B cell (primary cell): Measurements from ENCODE around the gene CDC25B. TPM values are rescaled to one million over a fixed set of nuclear protein-coding genes. Genes with fewer than 3 reads are reported as not detected.

Source experiments
- ATAC-seq: fragments of 200-7000 bp; cut with Tn5 transposase; one replicate; pipeline ENCODE4 v1.10.0; 2021; ENCODE audit warnings: low read depth, mild to moderate bottlenecking, moderate number of reproducible peaks, moderate library complexity
- CTCF ChIA-PET: fragments of 350-600 bp; sonication (Branson Sonifier 250); formaldehyde crosslinking; loops from one replicate; lab custom pipeline; 2021; ENCODE audit warnings: antibody characterized with exemption, inconsistent platforms; lab: Charles Lee
- POLR2A ChIA-PET: fragments of 350-600 bp; sonication (Branson Sonifier 250); formaldehyde crosslinking; loops from one replicate; lab custom pipeline; 2021; ENCODE audit warnings: antibody characterized with exemption; lab: Charles Lee
- DNase-seq: peaks from one replicate; pipeline ENCODE4 v3.0.0; 2013
- H2AFZ ChIP-seq: 2 replicates; pipeline ENCODE4 v1.6.1; 2012; ENCODE audit warnings: mild to moderate bottlenecking, low read depth, low read length; ENCODE audit not compliant: insufficient read depth, poor library complexity, severe bottlenecking
- H3K27ac ChIP-seq, 2 donors: 1 replicate in 1 of 2; 2 replicates in 1 of 2; pipeline ENCODE4 v1.5.1; 2012 to 2013; ENCODE audit warnings: low read length in 2 of 2, mild to moderate bottlenecking in 2 of 2, moderate library complexity in 1 of 2
- H3K27me3 ChIP-seq, 4 experiments: fragments of 200-600 bp in 1 of 4; sonication (generic) in 1 of 4; replicated peaks in 1 of 4; 1 replicate in 2 of 4; 2 replicates in 2 of 4; pipeline versions ENCODE4 v1.6.1 to v1.7.0; 2013 to 2016; ENCODE audit warnings: low read length in 3 of 4, mild to moderate bottlenecking in 2 of 4, mixed read lengths in 1 of 4, moderate library complexity in 1 of 4; ENCODE audit not compliant: insufficient read depth in 4 of 4, control insufficient read depth in 3 of 4; ENCODE audit errors: control extremely low read depth in 1 of 4
- H3K36me3 ChIP-seq, 2 experiments: replicated peaks in 1 of 2; 1 replicate in 1 of 2; 2 replicates in 1 of 2; pipeline versions ENCODE4 v1.6.1 to v1.7.1; 2013; ENCODE audit warnings: low read length in 1 of 2; ENCODE audit not compliant: insufficient read depth in 2 of 2, control insufficient read depth in 1 of 2; ENCODE audit errors: control extremely low read depth in 1 of 2, extremely low read depth in 1 of 2
- H3K4me1 ChIP-seq, 2 donors: fragments of 200-600 bp in 1 of 2; sonication (generic) in 1 of 2; 1 replicate in 1 of 2; 2 replicates in 1 of 2; pipeline versions ENCODE4 v1.5.1 to v1.6.1; 2013 to 2017; ENCODE audit warnings: low read length in 2 of 2; ENCODE audit not compliant: control insufficient read depth in 2 of 2, insufficient read depth in 2 of 2
- H3K4me2 ChIP-seq: replicated peaks from 2 replicates; pipeline ENCODE3; 2012; ENCODE audit warnings: mild to moderate bottlenecking, low read depth, low read length; ENCODE audit not compliant: poor library complexity, severe bottlenecking
- H3K4me3 ChIP-seq, 5 experiments: fragments of 200-600 bp in 1 of 5; sonication (generic) in 1 of 5; 1 replicate in 3 of 5; 2 replicates in 2 of 5; pipeline versions ENCODE4 v1.5.1 to v1.7.0; 2011 to 2016; ENCODE audit warnings: low read length in 4 of 5, mild to moderate bottlenecking in 4 of 5, low read depth in 2 of 5, control low read depth in 1 of 5, moderate library complexity in 1 of 5; ENCODE audit not compliant: insufficient read depth in 1 of 5; ENCODE audit errors: control extremely low read depth in 1 of 5, extremely low read depth in 1 of 5
- H3K79me2 ChIP-seq: fragments of 200-600 bp; sonication (generic); one replicate; pipeline ENCODE4 v1.6.0; 2016; ENCODE audit warnings: low read length; ENCODE audit not compliant: control insufficient read depth, insufficient read depth
- H3K9ac ChIP-seq: fragments of 200-600 bp; sonication (generic); 2 replicates; pipeline ENCODE4 v1.6.1; 2017; ENCODE audit warnings: mild to moderate bottlenecking, low read length, moderate library complexity
- H3K9me3 ChIP-seq, 3 donors: one replicate each; pipeline versions ENCODE4 v1.6.1 to v1.7.1; 2013; ENCODE audit warnings: low read length in 2 of 3; ENCODE audit not compliant: control insufficient read depth in 2 of 3, insufficient read depth in 1 of 3; ENCODE audit errors: control extremely low read depth in 1 of 3
- H4K20me1 ChIP-seq: 2 replicates; pipeline ENCODE4 v1.6.0; 2012; ENCODE audit warnings: mild to moderate bottlenecking, low read length; ENCODE audit not compliant: insufficient read depth, control insufficient read depth, poor library complexity, severe bottlenecking
- H3K27ac Mint-ChIP-seq: one replicate; pipeline ENCODE4 v1.8.0; 2021; ENCODE audit warnings: mixed read lengths
- H3K27me3 Mint-ChIP-seq: one replicate; pipeline ENCODE4 v1.8.0; 2021; ENCODE audit warnings: mixed read lengths
- H3K4me1 Mint-ChIP-seq: one replicate; pipeline ENCODE4 v1.8.0; 2021; ENCODE audit warnings: mixed read lengths
- H3K4me3 Mint-ChIP-seq: one replicate; pipeline ENCODE4 v1.8.0; 2021; ENCODE audit warnings: mixed read lengths
- H3K9me3 Mint-ChIP-seq: one replicate; pipeline ENCODE4 v1.8.0; 2022; ENCODE audit warnings: mixed read lengths; ENCODE audit not compliant: insufficient read depth
- EZH2 ChIP-seq: IDR thresholded peaks from 2 replicates; pipeline ENCODE4 v1.6.1; 2012; ENCODE audit warnings: borderline replicate concordance, low read depth, mild to moderate bottlenecking, moderate library complexity, low read length; ENCODE audit not compliant: insufficient read depth, poor library complexity, severe bottlenecking
- WGBS: methylation state at CpG from one replicate; pipeline ENCODE4 v1.1.5; 2013; ENCODE audit warnings: missing lambda C conversion rate; ENCODE audit not compliant: insufficient coverage; 5-methylcytosine and 5-hydroxymethylcytosine counted together
- intact Hi-C: fragments of 100-400 bp; cut with micrococcal nuclease; formaldehyde crosslinking; loops from one replicate; pipeline ENCODE4 v1.10.0; 2022
- polyA plus RNA-seq: library from polyadenylated mRNA; depleted of rRNA; stranded (reverse); fragments of >200 nt; gene quantifications from 2 replicates; pipeline ENCODE4 v1.2.3, GENCODE V29; 2012
- total RNA-seq, 2 donors: library from RNA; stranded (reverse); fragments of 120-200 nt in 1 of 2; gene quantifications; 1 replicate in 1 of 2; 2 replicates in 1 of 2; pipeline versions ENCODE4 v1.2.3 to v1.2.4, GENCODE V29; 2013 to 2022
- TF ChIP-seq, protein P1 (sequence below): fragments of 200-600 bp; IDR thresholded peaks from one replicate; pipeline ENCODE4 v1.8.0; 2022; ENCODE audit warnings: antibody characterized with exemption, mild to moderate bottlenecking

The CDC25B gene
- total and polyA plus RNA-seq, 2 donors (not counting 1 experiment from before 2014, with no cell fraction given) = 72.3 to 114 TPM

GRCh38 chr20:3765171-3765882, 30.8 kb upstream of the CDC25B start:
- no peak for TF ChIP-seq EZH2
- TF ChIP-seq, protein P1, sequence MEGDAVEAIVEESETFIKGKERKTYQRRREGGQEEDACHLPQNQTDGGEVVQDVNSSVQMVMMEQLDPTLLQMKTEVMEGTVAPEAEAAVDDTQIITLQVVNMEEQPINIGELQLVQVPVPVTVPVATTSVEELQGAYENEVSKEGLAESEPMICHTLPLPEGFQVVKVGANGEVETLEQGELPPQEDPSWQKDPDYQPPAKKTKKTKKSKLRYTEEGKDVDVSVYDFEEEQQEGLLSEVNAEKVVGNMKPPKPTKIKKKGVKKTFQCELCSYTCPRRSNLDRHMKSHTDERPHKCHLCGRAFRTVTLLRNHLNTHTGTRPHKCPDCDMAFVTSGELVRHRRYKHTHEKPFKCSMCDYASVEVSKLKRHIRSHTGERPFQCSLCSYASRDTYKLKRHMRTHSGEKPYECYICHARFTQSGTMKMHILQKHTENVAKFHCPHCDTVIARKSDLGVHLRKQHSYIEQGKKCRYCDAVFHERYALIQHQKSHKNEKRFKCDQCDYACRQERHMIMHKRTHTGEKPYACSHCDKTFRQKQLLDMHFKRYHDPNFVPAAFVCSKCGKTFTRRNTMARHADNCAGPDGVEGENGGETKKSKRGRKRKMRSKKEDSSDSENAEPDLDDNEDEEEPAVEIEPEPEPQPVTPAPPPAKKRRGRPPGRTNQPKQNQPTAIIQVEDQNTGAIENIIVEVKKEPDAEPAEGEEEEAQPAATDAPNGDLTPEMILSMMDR = no peak
- H3K27me3 ChIP-seq = no peaks in the 10 kb centered on the region
- H3K4me1 ChIP-seq = peaks cover 17 to 43% of the 10 kb centered on the region in 2 donors
- peaks cover 10% of the 10 kb centered on the region for H3K79me2 ChIP-seq
- no peak overlapping the region for H3K27ac Mint-ChIP-seq
- no peak overlapping the region for H3K4me2 ChIP-seq
- H3K9ac ChIP-seq = no peak overlapping the region
- POLR2A ChIA-PET = no interaction called here
- peaks cover 0 to 2% of the 10 kb centered on the region in 2 experiments for H3K36me3 ChIP-seq
- no peak overlapping the region for H2AFZ ChIP-seq
- H4K20me1 ChIP-seq = no peaks in the 10 kb centered on the region
- DNase-seq = no peak
- WGBS = 88% methylated on average over 3 of the region's 3 CpGs
- no peak overlapping the region for H3K27ac ChIP-seq
- H3K9me3 Mint-ChIP-seq = no peaks in the 10 kb centered on the region
- no peak for ATAC-seq
- no peaks in the 10 kb centered on the region for H3K27me3 Mint-ChIP-seq
- H3K9me3 ChIP-seq = peaks cover 0 to 4% (median 0%) of the 10 kb centered on the region in 3 donors
- peaks cover 35% of the 10 kb centered on the region for H3K4me1 Mint-ChIP-seq
- intact Hi-C loops = loop anchor here (5.0 kb wide), 2 partner anchors 317 to 718 kb away; partner anchors contain the start of gene MRPS26
- no peak overlapping the region for H3K4me3 ChIP-seq
- H3K4me3 Mint-ChIP-seq = no peak overlapping the region
- CTCF ChIA-PET = interaction anchor here (0.8 to 4.8 kb wide), 2 partner anchors 9 to 11 kb away, joined by 3 to 47 read pairs; no protein-coding TSS in a partner anchor
